DOHH2 (cell line): ENCODE measurements around the gene RBCK1.

Source experiments
- H3F3A ChIP-seq: fragments of 200-600 bp; sonication (generic), shearing (Covaris generic); 2 replicates; pipeline ENCODE4 v1.6.0; 2016; ENCODE audit warnings: antibody characterized with exemption, mild to moderate bottlenecking; ENCODE audit not compliant: control insufficient read depth, insufficient read depth
- H3K27ac ChIP-seq: fragments of 200-600 bp; sonication (generic); 2 replicates; pipeline ENCODE4 v1.5.1; 2014; ENCODE audit warnings: low read depth, mild to moderate bottlenecking, low read length, moderate library complexity
- H3K27me3 ChIP-seq: fragments of 200-600 bp; sonication (generic); 2 replicates; pipeline ENCODE4 v1.6.1; 2014; ENCODE audit warnings: mild to moderate bottlenecking, low read length, mixed read lengths; ENCODE audit not compliant: control insufficient read depth
- H3K36me3 ChIP-seq: fragments of 200-600 bp; sonication (generic); 2 replicates; pipeline ENCODE4 v1.6.1; 2014; ENCODE audit warnings: mild to moderate bottlenecking, low read length, moderate library complexity, mixed read lengths; ENCODE audit not compliant: control insufficient read depth
- H3K4me1 ChIP-seq: fragments of 200-600 bp; sonication (generic); 2 replicates; pipeline ENCODE4 v1.6.1; 2014; ENCODE audit warnings: mild to moderate bottlenecking, low read length, mixed read lengths; ENCODE audit not compliant: control insufficient read depth
- H3K4me2 ChIP-seq: fragments of 200-600 bp; sonication (generic); 2 replicates; pipeline ENCODE4 v1.6.0; 2014; ENCODE audit warnings: mild to moderate bottlenecking, low read length, moderate library complexity
- H3K4me3 ChIP-seq: fragments of 200-600 bp; sonication (generic); 2 replicates; pipeline ENCODE4 v1.5.1; 2014; ENCODE audit warnings: mild to moderate bottlenecking, low read length, mixed read lengths
- H3K79me2 ChIP-seq: fragments of 200-600 bp; sonication (generic); 2 replicates; pipeline ENCODE4 v1.6.1; 2014; ENCODE audit warnings: mild to moderate bottlenecking, low read length, mixed read lengths; ENCODE audit not compliant: control insufficient read depth
- H3K9me2 ChIP-seq: fragments of 200-600 bp; sonication (generic); replicated peaks from 2 replicates; pipeline ENCODE4 v1.6.1; 2014; ENCODE audit warnings: mild to moderate bottlenecking, low read length, mixed read lengths; ENCODE audit not compliant: control insufficient read depth
- H3K9me3 ChIP-seq: fragments of 200-600 bp; sonication (generic); 2 replicates; pipeline ENCODE4 v1.6.1; 2014; ENCODE audit warnings: antibody characterized with exemption, low read length, mixed read lengths; ENCODE audit not compliant: control insufficient read depth, insufficient read depth
- H4K20me1 ChIP-seq: fragments of 200-600 bp; sonication (generic); 2 replicates; pipeline ENCODE4 v1.6.0; 2014; ENCODE audit warnings: low read depth, mild to moderate bottlenecking, antibody characterized with exemption, low read length, moderate library complexity; ENCODE audit not compliant: control insufficient read depth, insufficient read depth
- CTCF ChIP-seq: fragments of 200-600 bp; sonication (generic); IDR thresholded peaks from one replicate; pipeline ENCODE4 v1.5.1; 2014; ENCODE audit warnings: antibody characterized with exemption, mild to moderate bottlenecking, low read depth, low read length; ENCODE audit not compliant: poor library complexity, severe bottlenecking
- EZH2phosphoT487 ChIP-seq: fragments of 200-600 bp; sonication (generic); IDR thresholded peaks from 2 replicates; pipeline ENCODE4 v1.6.1; 2017; ENCODE audit warnings: borderline replicate concordance, mild to moderate bottlenecking, antibody characterized with exemption, low read length, moderate library complexity, mixed read lengths

Gene RBCK1

GRCh38 chr20:434221-434620 is 26.1 kb downstream of the RBCK1 start:
- Histone ChIP-seq H4K20me1 (no peaks in the 10 kb centered on the region; the same call in 1 of the 2 replicates), H3K9me3 (no peaks in the 10 kb centered on the region), H3F3A (no peaks in the 10 kb centered on the region), H3K27me3 (no peaks in the 10 kb centered on the region), H3K79me2 (no peaks in the 10 kb centered on the region), H3K27ac (no peak overlapping the region), H3K36me3 (peaks cover 33% of the 10 kb centered on the region), H3K4me3 (no peak overlapping the region), H3K4me2 (no peak overlapping the region), H3K9me2 (no peaks in the 10 kb centered on the region), H3K4me1 (peaks cover 37% of the 10 kb centered on the region)
- TF ChIP-seq EZH2phosphoT487, result no peak
- no peak for TF ChIP-seq CTCF

GRCh38 chr20:434661-435419 is 26.7 kb downstream of the RBCK1 start:
- Histone ChIP-seq H3K9me2 (no peaks in the 10 kb centered on the region), H3K79me2 (no peaks in the 10 kb centered on the region), H4K20me1 (no peaks in the 10 kb centered on the region; the same call in 1 of the 2 replicates), H3K27me3 (no peaks in the 10 kb centered on the region), H3K36me3 (peaks cover 40% of the 10 kb centered on the region), H3F3A (no peaks in the 10 kb centered on the region), H3K27ac (no peak overlapping the region), H3K4me1 (peaks cover 39% of the 10 kb centered on the region), H3K9me3 (no peaks in the 10 kb centered on the region), H3K4me2 (no peak overlapping the region), H3K4me3 (no peak overlapping the region)
- TF ChIP-seq CTCF, result no peak
- no peak for TF ChIP-seq EZH2phosphoT487

GRCh38 chr20:435558-435957 is 27.5 kb downstream of the RBCK1 start:
- no peak overlapping the region for H3K27ac ChIP-seq
- no peaks in the 10 kb centered on the region for H3K9me3 ChIP-seq
- H3K79me2 ChIP-seq, result no peaks in the 10 kb centered on the region
- no peaks in the 10 kb centered on the region; the same call in 1 of the 2 replicates for H4K20me1 ChIP-seq
- H3K36me3 ChIP-seq, result peaks cover 47% of the 10 kb centered on the region
- no peaks in the 10 kb centered on the region for H3F3A ChIP-seq
- TF ChIP-seq CTCF (no peak), EZH2phosphoT487 (no peak)
- H3K4me3 ChIP-seq, result no peak overlapping the region
- peaks cover 39% of the 10 kb centered on the region for H3K4me1 ChIP-seq
- H3K9me2 ChIP-seq, result no peaks in the 10 kb centered on the region
- no peaks in the 10 kb centered on the region for H3K27me3 ChIP-seq
- no peak overlapping the region for H3K4me2 ChIP-seq
